GM11168 (cell line): ENCODE data around the gene MATCAP1.

Source experiments
- in situ Hi-C: fragments of 300-500 bp; cut with MboI; formaldehyde crosslinking; loops from one replicate; pipeline ENCODE4 v1.12.0; 2022; ENCODE audit warnings: low sequenced_read_pairs; ENCODE audit not compliant: unreplicated experiment

MATCAP1 gene

GRCh38 chr16:67208154-67208896 lies 24.6 kb upstream of the MATCAP1 start:
- in situ Hi-C loops: no loop called here

- in situ Hi-C loops: no loop called here
Measured at GRCh38 chr16:67207249-67208091, 23.7 kb upstream of the MATCAP1 start.

- in situ Hi-C loops: no loop called here
Measured at GRCh38 chr16:67206838-67207248, 23.1 kb upstream of the MATCAP1 start.

GRCh38 chr16:67206129-67206837 lies 22.5 kb upstream of the MATCAP1 start:
- in situ Hi-C loops: no loop called here

- in situ Hi-C loops: no loop called here
Measured at GRCh38 chr16:67204076-67204475, 20.3 kb upstream of the MATCAP1 start.

GRCh38 chr16:67202956-67203493 lies 19.3 kb upstream of the MATCAP1 start:
- in situ Hi-C loops: no loop called here

DNA sequence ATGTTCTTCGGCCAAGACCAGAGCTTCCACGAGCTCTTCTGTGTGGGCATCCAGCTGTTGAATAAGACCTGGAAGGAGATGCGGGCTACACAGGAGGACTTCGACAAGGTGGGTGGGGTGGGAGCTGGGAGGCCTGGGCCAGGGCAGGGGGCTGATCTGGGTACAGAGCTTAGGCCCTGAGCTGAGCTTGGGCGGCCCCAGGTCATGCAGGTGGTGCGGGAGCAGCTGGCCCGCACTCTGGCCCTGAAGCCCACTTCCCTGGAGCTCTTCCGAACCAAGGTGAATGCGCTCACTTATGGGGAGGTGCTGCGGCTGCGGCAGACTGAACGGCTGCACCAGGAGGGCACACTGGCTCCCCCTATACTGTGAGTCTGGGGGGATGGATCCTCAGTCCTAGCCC lies 18.7 kb upstream of the MATCAP1 start:
- in situ Hi-C loops: no loop called here

DNA sequence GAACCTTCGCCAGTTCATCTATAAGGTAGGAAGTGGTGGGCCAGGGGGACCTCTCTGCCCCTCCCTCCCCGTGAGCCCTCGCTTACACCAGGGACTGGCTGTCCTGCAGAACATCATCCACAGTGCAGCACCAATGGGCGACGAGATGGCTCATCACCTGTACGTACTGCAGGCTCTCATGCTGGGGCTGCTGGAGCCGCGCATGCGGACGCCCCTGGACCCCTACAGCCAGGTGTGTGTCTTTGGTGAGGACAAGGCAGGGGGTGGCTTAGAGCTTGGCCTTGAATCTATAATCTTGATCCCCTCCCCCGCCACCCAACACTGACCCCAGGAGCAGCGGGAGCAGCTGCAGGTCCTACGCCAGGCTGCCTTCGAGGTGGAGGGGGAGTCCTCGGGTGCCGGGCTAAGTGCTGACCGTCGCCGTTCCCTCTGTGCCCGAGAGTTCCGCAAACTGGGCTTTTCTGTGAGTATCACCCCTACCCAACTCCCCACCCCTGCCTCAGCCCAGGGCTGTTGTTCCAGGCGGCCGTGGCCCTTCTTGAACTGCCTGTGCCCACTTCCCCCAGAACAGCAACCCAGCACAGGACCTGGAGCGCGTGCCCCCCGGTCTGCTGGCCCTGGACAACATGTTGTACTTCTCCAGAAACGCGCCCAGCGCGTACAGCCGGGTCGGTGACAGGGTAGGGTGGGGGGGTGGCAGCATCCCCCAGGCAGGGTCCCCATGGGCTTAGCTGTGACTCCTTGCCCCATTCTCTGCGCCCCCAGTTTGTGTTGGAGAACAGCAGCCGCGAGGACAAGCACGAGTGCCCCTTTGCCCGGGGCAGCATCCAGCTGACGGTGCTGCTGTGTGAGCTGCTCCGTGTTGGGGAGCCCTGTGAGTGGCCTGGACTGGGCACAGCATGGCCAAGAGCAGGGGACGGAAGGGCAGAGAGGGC lies 17.9 kb upstream of the MATCAP1 start:
- in situ Hi-C loops: no loop called here

DNA sequence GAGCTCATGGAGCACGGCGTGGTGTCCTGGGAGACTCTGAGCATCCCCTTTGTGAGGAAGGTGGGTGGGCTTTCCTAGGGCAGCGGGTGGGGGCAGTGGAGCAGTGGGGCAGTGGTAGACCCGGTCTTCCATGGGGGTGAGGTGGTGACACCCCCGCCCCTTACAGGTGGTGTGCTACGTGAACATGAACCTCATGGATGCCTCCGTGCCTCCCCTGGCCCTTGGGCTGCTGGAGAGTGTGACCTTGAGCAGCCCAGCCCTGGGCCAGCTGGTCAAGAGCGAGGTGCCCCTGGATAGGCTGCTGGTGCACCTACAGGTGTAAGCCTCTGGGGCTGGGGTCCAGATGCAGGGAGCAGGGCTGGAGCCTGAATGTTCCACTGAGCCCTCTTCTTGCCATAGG lies 16.7 kb upstream of the MATCAP1 start:
- in situ Hi-C loops: no loop called here

DNA sequence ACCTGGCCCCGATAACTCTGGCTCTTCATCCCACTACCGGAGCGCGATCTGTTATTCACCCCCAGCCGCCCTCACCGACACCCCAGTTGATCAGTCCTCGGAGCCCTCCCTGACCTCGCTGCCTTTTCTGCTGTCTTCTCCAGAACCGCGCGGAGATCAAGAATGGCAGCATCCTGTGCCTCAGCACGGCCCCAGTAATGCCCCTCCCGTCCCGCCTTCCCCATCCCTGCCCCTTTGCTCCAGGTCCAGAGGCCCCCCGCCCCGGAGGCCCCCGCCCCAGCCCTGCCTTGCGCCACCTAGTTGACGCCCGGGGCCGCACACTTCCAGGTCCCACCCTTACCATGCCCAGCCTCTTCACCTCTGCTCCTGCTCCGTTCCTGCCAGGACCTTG lies 16.0 kb upstream of the MATCAP1 start:
- in situ Hi-C loops: no loop called here

DNA sequence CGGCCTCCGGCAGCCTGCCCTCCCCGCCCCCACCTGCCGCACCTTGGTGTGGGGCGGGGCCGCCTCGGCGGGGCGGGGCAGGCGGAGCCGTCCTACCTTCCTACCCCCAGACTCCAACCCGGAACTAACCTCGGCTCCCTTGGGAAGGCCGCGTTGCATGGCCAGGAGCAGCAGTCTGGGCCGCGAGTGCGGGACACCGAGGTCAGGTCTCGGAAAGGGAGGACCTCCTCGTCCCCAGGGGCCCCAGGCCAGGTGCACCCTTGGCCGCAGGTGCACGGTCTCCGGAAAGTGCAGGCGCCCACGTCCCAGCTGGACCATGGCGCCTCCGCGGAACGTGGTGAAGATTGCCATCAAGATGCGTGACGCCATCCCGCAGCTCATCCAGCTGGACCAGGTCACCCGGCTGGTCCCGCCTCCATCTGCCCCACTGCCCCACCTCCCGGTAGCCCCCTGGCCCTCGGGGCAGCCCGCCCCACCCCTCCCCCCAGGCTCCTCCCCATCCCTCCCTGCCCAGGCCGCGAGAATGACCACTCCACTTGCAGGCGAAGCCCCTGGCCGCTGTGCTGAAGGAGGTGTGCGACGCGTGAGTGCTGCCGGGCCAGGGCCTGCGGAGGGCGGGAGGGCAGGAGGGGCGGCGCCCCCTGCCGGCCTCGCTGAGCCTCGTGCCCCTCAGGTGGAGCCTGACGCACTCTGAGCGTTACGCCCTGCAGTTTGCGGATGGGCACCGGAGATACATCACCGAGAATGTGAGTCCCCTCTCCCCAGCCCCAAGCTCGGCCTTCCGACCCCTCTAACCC lies 15.4 kb upstream of the MATCAP1 start, which contains the start of gene ELMO3:
Gene ELMO3 (plus strand): TSS at position 121 of the 797 bp plus-strand sequence. CDS start 196 bp downstream, at position 317.
- in situ Hi-C loops: no loop called here

- in situ Hi-C loops: no loop called here
Measured at GRCh38 chr16:67198238-67198734, 14.5 kb upstream of the MATCAP1 start.

GRCh38 chr16:67197704-67198103 lies 13.9 kb upstream of the MATCAP1 start:
- in situ Hi-C loops: no loop called here

GRCh38 chr16:67196881-67197280 lies 13.1 kb upstream of the MATCAP1 start:
- in situ Hi-C loops: no loop called here

DNA sequence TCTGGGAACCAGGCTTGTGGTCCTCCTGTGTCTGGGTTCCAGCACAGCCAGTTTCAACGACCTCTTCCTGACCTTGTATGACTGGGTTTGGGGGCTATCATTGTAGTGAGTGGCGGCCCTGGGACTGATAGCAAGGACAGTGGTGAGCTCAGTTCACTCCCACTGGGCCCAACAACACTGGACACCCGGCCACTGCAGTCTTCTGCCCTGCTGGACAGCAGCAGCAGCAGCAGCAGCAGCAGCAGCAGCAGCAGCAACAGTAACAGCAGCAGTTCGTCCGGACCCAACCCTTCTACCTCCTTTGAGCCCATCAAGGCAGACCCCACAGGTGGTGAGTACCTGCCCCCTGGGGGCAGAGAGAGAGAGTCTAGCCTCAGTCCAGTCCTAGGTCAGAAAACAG lies 11.9 kb upstream of the MATCAP1 start:
- in situ Hi-C loops: no loop called here

DNA sequence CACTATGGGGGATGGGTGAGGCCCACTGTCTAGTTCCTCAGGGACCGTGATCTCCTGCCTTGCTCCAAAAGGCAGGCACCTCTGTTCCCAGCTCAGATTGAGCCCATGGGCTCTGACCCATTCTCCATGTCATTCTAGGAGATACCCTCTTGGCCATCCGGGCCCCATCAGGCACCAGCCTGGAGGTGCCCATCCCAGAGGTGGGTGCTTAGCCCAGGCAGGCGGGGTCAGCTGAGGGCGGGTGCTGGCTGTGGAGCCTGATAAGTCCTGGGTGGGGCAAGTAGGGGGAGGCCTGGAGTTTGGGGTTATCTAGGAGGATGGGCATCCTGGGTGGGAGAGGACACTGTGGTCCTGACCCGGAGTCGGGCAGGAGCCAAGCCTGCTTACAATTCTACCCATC lies 10.5 kb upstream of the MATCAP1 start:
- in situ Hi-C loops: no loop called here

DNA sequence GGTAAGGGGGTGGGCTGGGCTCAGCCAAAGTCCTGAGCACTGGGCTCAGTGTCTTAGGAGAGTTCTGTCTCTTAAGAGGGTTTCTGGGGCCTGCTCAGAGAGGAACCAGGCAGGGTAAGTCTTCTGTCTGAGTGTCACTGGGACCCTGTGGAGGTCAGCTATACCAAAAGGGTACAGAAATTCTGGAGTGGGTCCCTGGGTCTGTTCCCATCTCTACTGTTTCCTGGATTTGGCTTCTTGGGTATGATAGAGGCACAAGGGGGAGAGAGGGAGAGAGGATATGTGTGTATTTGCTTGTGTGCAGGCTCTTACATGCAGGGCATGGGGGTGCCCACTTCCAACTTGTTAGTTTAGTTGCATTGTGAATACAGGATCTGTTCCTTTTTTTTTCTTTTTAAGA lies 9.8 kb upstream of the MATCAP1 start:
- in situ Hi-C loops: no loop called here

GRCh38 chr16:67192781-67193361 lies 9.1 kb upstream of the MATCAP1 start:
- in situ Hi-C loops: no loop called here
